GM23248 (cell line): Measurements from ENCODE around the gene MAP1S. TPM values are rescaled to one million over a fixed set of nuclear protein-coding genes. Genes with fewer than 3 reads are reported as not detected.

ENCODE experiments used
- DNase-seq: peaks from one replicate; pipeline ENCODE4 v3.0.0-alpha.2; 2015
- H2AFZ ChIP-seq: fragments of 200-600 bp; sonication (generic); 2 replicates; pipeline ENCODE4 v1.6.1; 2016; ENCODE audit warnings: antibody characterized with exemption
- H3F3A ChIP-seq: fragments of 200-600 bp; sonication (generic); 2 replicates; pipeline ENCODE4 v1.6.1; 2016; ENCODE audit warnings: mild to moderate bottlenecking, antibody characterized with exemption, mixed run types; ENCODE audit not compliant: insufficient read depth
- H3K27ac ChIP-seq: fragments of 200-600 bp; sonication (generic); 2 replicates; pipeline ENCODE4 v1.5.1; 2016; ENCODE audit warnings: mild to moderate bottlenecking
- H3K27me3 ChIP-seq: fragments of 200-600 bp; sonication (generic); replicated peaks from 2 replicates; pipeline ENCODE4 v1.6.1; 2016; ENCODE audit warnings: mild to moderate bottlenecking; ENCODE audit not compliant: insufficient read depth
- H3K36me3 ChIP-seq: fragments of 200-600 bp; sonication (generic); 2 replicates; pipeline ENCODE4 v1.6.1; 2016; ENCODE audit warnings: low read depth, mild to moderate bottlenecking
- H3K4me1 ChIP-seq: fragments of 200-600 bp; sonication (generic); 2 replicates; pipeline ENCODE4 v1.6.1; 2016; ENCODE audit warnings: mild to moderate bottlenecking; ENCODE audit not compliant: insufficient read depth
- H3K4me2 ChIP-seq: fragments of 200-600 bp; sonication (generic); one replicate; pipeline ENCODE4 v1.6.1; 2016; ENCODE audit warnings: mild to moderate bottlenecking; ENCODE audit not compliant: unreplicated experiment
- H3K4me3 ChIP-seq: fragments of 200-600 bp; sonication (generic); 2 replicates; pipeline ENCODE4 v1.5.1; 2016; ENCODE audit warnings: mild to moderate bottlenecking
- H3K79me2 ChIP-seq: fragments of 200-600 bp; sonication (generic); 2 replicates; pipeline ENCODE4 v1.6.1; 2016; ENCODE audit warnings: mild to moderate bottlenecking; ENCODE audit not compliant: insufficient read depth
- H3K9ac ChIP-seq: fragments of 200-600 bp; sonication (generic); 2 replicates; pipeline ENCODE4 v1.6.1; 2016; ENCODE audit warnings: mild to moderate bottlenecking
- H3K9me2 ChIP-seq: fragments of 200-600 bp; sonication (generic); 2 replicates; pipeline ENCODE4 v1.6.1; 2016; ENCODE audit warnings: mixed run types, mild to moderate bottlenecking, moderate library complexity; ENCODE audit not compliant: insufficient read depth
- H3K9me3 ChIP-seq: fragments of 200-600 bp; sonication (generic); one replicate; pipeline ENCODE4 v1.6.1; 2017; ENCODE audit warnings: low read depth
- H4K20me1 ChIP-seq: fragments of 200-600 bp; sonication (generic); 2 replicates; pipeline ENCODE4 v1.6.0; 2016; ENCODE audit not compliant: insufficient read depth
- EZH2 ChIP-seq: fragments of 200-600 bp; sonication (generic); IDR thresholded peaks from 2 replicates; pipeline ENCODE4 v1.6.1; 2018; ENCODE audit warnings: antibody characterized with exemption, mild to moderate bottlenecking; ENCODE audit not compliant: insufficient read depth, poor library complexity, severe bottlenecking
- EZH2phosphoT487 ChIP-seq: fragments of 200-600 bp; sonication (generic); IDR thresholded peaks from 2 replicates; pipeline ENCODE4 v1.6.1; 2018; ENCODE audit warnings: antibody characterized with exemption, moderate library complexity, mild to moderate bottlenecking, low read depth; ENCODE audit not compliant: insufficient read depth
- WGBS, 2 experiments: methylation state at CpG; one replicate each; pipeline ENCODE4 v1.1.6; 2015 to 2017; ENCODE audit warnings: low lambda C conversion rate in 2 of 2, low coverage in 1 of 2; ENCODE audit errors: missing lambda C conversion rate in 2 of 2; 5-methylcytosine and 5-hydroxymethylcytosine counted together
- in situ Hi-C: fragments of 300-500 bp; cut with MboI; formaldehyde crosslinking; loops from 2 replicates; pipeline ENCODE4 v1.15.0; 2020
- polyA plus RNA-seq: library from polyadenylated mRNA; unstranded; fragments of >200 nt; fragmentation: Nextera tagmentation; extraction: Ambion mirVana; gene quantifications from 2 replicates; pipeline ENCODE4 v1.2.1, GENCODE V29; 2016
- total RNA-seq: library from RNA; depleted of rRNA; stranded (reverse); fragments of >200 nt; shearing (Covaris generic); gene quantifications from 2 replicates; pipeline ENCODE4 v1.2.3, GENCODE V29; 2014

MAP1S gene
- total and polyA plus RNA-seq, 2 experiments from 2014 or later: 37.1 to 44.8 TPM

- Histone ChIP-seq H3K27me3 (peaks cover 9% of the 10 kb centered on the region; the same call in 1 of the 2 replicates), H2AFZ (no peak overlapping the region), H3K4me2 (no peak overlapping the region), H3K4me3 (no peak overlapping the region), H3K9me2 (no peaks in the 10 kb centered on the region), H3K79me2 (no peaks in the 10 kb centered on the region), H3K27ac (no peak overlapping the region), H3F3A (no peaks in the 10 kb centered on the region), H3K9ac (no peak overlapping the region), H3K36me3 (no peaks in the 10 kb centered on the region), H3K9me3 (no peaks in the 10 kb centered on the region), H3K4me1 (peaks cover 6% of the 10 kb centered on the region; the same call in 1 of the 2 replicates), H4K20me1 (no peaks in the 10 kb centered on the region)
- no peak for DNase-seq
- 54 to 63% methylated on average over 1 to 2 of the region's 2 CpGs for WGBS, 2 experiments
- in situ Hi-C loops: no loop called here
- no peak for TF ChIP-seq EZH2
- no peak for TF ChIP-seq EZH2phosphoT487
Measured at GRCh38 chr19:17677002-17677401, 42.3 kb upstream of the MAP1S start.

DNA sequence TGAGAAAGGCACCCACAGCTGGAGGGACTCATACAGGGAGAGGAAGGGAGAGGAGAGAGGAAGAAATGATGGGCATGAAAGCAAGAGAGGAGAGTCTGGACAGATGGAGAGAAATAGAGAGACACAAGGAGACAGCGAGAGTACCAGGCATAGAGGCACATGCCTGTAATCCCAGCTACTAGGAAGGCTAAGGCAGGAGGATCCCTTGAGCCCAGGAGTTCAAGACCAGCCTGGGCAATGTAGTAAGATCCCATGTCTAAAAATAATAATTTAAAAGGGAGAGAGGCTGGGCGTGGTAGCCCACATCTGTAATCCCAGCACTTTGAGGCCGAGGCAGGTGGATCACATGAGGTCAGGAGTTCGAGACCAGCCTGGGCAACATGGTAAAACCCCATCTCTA lies 40.4 kb upstream of the MAP1S start:
- no peaks in the 10 kb centered on the region for H3F3A ChIP-seq
- H3K27ac ChIP-seq: no peak overlapping the region
- peaks cover 9% of the 10 kb centered on the region; the same call in 1 of the 2 replicates for H3K27me3 ChIP-seq
- H3K4me1 ChIP-seq: peaks cover 6% of the 10 kb centered on the region; the same call in 1 of the 2 replicates
- no peak overlapping the region for H3K4me3 ChIP-seq
- H3K79me2 ChIP-seq: no peaks in the 10 kb centered on the region
- no peaks in the 10 kb centered on the region for H4K20me1 ChIP-seq
- no peak for DNase-seq
- H3K9ac ChIP-seq: no peak overlapping the region
- H3K9me3 ChIP-seq: no peaks in the 10 kb centered on the region
- no peak for TF ChIP-seq EZH2phosphoT487
- TF ChIP-seq EZH2: no peak
- WGBS, 2 experiments: 71 to 100% methylated on average over 2 to 4 of the region's 4 CpGs
- no peaks in the 10 kb centered on the region for H3K36me3 ChIP-seq
- H3K9me2 ChIP-seq: no peaks in the 10 kb centered on the region
- in situ Hi-C loops: no loop called here
- no peak overlapping the region for H2AFZ ChIP-seq
- no peak overlapping the region for H3K4me2 ChIP-seq

- peak overlapping the region; percentile 57 for H3K4me2 ChIP-seq
- no peaks in the 10 kb centered on the region for H3K9me3 ChIP-seq
- no peak overlapping the region for H3K27ac ChIP-seq
- H3K27me3 ChIP-seq: peaks cover 9% of the 10 kb centered on the region; the same call in 1 of the 2 replicates
- H3K79me2 ChIP-seq: no peaks in the 10 kb centered on the region
- peak overlapping the region; percentile 37 for H3K9ac ChIP-seq
- H3F3A ChIP-seq: no peaks in the 10 kb centered on the region
- WGBS, 2 experiments: 14 to 20% methylated on average over 6 to 14 of the region's 14 CpGs
- no peaks in the 10 kb centered on the region for H3K36me3 ChIP-seq
- H3K4me3 ChIP-seq: peak overlapping the region; percentile 53; the same call in 1 of the 2 replicates
- H2AFZ ChIP-seq: no peak overlapping the region
- peak; percentile 30 for DNase-seq
- no peaks in the 10 kb centered on the region for H4K20me1 ChIP-seq
- TF ChIP-seq EZH2: no peak
- TF ChIP-seq EZH2phosphoT487: no peak
- in situ Hi-C loops: no loop called here
- H3K9me2 ChIP-seq: no peaks in the 10 kb centered on the region
- H3K4me1 ChIP-seq: peaks cover 6% of the 10 kb centered on the region; the same call in 1 of the 2 replicates
Measured at GRCh38 chr19:17679526-17680229, 39.6 kb upstream of the MAP1S start.

GRCh38 chr19:17680230-17680722 lies 39.0 kb upstream of the MAP1S start:
- Histone ChIP-seq H3K9ac (no peak overlapping the region), H3K36me3 (no peaks in the 10 kb centered on the region), H3K4me1 (peaks cover 6% of the 10 kb centered on the region; the same call in 1 of the 2 replicates), H3K9me3 (no peaks in the 10 kb centered on the region), H3K4me2 (peak overlapping the region; percentile 57), H3K27ac (no peak overlapping the region), H4K20me1 (no peaks in the 10 kb centered on the region), H3K27me3 (peaks cover 9% of the 10 kb centered on the region; the same call in 1 of the 2 replicates), H3K4me3 (peak overlapping the region; percentile 53), H3F3A (no peaks in the 10 kb centered on the region), H2AFZ (0 out of 2 replicates have a peak overlapping the region, but pooled peaks have one; percentile 18), H3K9me2 (no peaks in the 10 kb centered on the region), H3K79me2 (no peaks in the 10 kb centered on the region)
- DNase-seq: peak; percentile 86
- TF ChIP-seq EZH2 (no peak), EZH2phosphoT487 (no peak)
- WGBS, 2 experiments: 5 to 8% methylated on average over 36 to 38 of the region's 38 CpGs
- in situ Hi-C loops: no loop called here
